OCI-LY1 (cell line): ENCODE results near the gene CYB5R4.

Experiments used
- H2AFZ ChIP-seq: fragments of 200-600 bp; sonication (generic), shearing (Covaris generic); 2 replicates; pipeline ENCODE4 v1.6.0; 2014; ENCODE audit warnings: antibody characterized with exemption, mild to moderate bottlenecking, low read length
- H3F3A ChIP-seq: fragments of 200-600 bp; sonication (generic), shearing (Covaris generic); 2 replicates; pipeline ENCODE4 v1.6.0; 2014; ENCODE audit warnings: mild to moderate bottlenecking, antibody characterized with exemption, low read length, moderate library complexity; ENCODE audit not compliant: insufficient read depth
- H3K27ac ChIP-seq: fragments of 200-600 bp; sonication (generic); 2 replicates; pipeline ENCODE4 v1.5.1; 2014; ENCODE audit warnings: low read length, mixed run types, mild to moderate bottlenecking, low read depth; ENCODE audit not compliant: poor library complexity, severe bottlenecking
- H3K27me3 ChIP-seq: fragments of 200-600 bp; sonication (generic); 2 replicates; pipeline ENCODE4 v1.6.0; 2014; ENCODE audit warnings: antibody characterized with exemption, mild to moderate bottlenecking, low read length, moderate library complexity; ENCODE audit not compliant: insufficient read depth
- H3K36me3 ChIP-seq: fragments of 200-600 bp; sonication (generic); 2 replicates; pipeline ENCODE4 v1.6.1; 2014; ENCODE audit warnings: mild to moderate bottlenecking, antibody characterized with exemption, low read length, moderate library complexity, mixed read lengths; ENCODE audit not compliant: insufficient read depth
- H3K4me1 ChIP-seq: fragments of 200-600 bp; sonication (generic); 2 replicates; pipeline ENCODE4 v1.5.1; 2014; ENCODE audit warnings: mild to moderate bottlenecking, low read length, moderate library complexity; ENCODE audit not compliant: insufficient read depth, severe bottlenecking
- H3K4me2 ChIP-seq: fragments of 200-600 bp; sonication (generic), shearing (Covaris generic); 2 replicates; pipeline ENCODE4 v1.6.1; 2014; ENCODE audit warnings: low read length
- H3K4me3 ChIP-seq: fragments of 200-600 bp; sonication (generic); 2 replicates; pipeline ENCODE4 v1.5.1; 2014; ENCODE audit warnings: low read length, low read depth, mild to moderate bottlenecking, mixed read lengths; ENCODE audit not compliant: poor library complexity, severe bottlenecking
- H3K79me2 ChIP-seq: fragments of 200-600 bp; shearing (Covaris generic); 2 replicates; pipeline ENCODE4 v1.6.1; 2016; ENCODE audit warnings: mixed run types, low read length, mixed read lengths; ENCODE audit not compliant: insufficient read depth
- H3K9ac ChIP-seq: fragments of 200-600 bp; sonication (generic), shearing (Covaris generic); 2 replicates; pipeline ENCODE4 v1.6.1; 2014; ENCODE audit warnings: mild to moderate bottlenecking, low read length, mixed read lengths
- H3K9me2 ChIP-seq: fragments of 200-600 bp; sonication (generic), shearing (Covaris generic); 2 replicates; pipeline ENCODE4 v1.6.1; 2014; ENCODE audit warnings: low read depth, mild to moderate bottlenecking, low read length, mixed read lengths
- H3K9me3 ChIP-seq: fragments of 200-600 bp; shearing (Covaris generic); 2 replicates; pipeline ENCODE4 v1.6.1; 2014; ENCODE audit warnings: low read length, mixed read lengths
- H4K20me1 ChIP-seq: fragments of 200-600 bp; sonication (generic), shearing (Covaris generic); 2 replicates; pipeline ENCODE4 v1.6.0; 2016; ENCODE audit warnings: mild to moderate bottlenecking, low read length; ENCODE audit not compliant: insufficient read depth
- EZH2 ChIP-seq: fragments of 200-600 bp; sonication (generic), shearing (Covaris generic); IDR thresholded peaks from 2 replicates; pipeline ENCODE4 v1.8.0; 2017; ENCODE audit warnings: borderline replicate concordance, mixed run types, mild to moderate bottlenecking, antibody characterized with exemption, low read length, moderate library complexity, mixed read lengths
- TF ChIP-seq, protein P1 (sequence below): fragments of 200-600 bp; sonication (generic), shearing (Covaris generic); IDR thresholded peaks from 2 replicates; pipeline ENCODE4 v1.5.1; 2017; ENCODE audit warnings: mild to moderate bottlenecking, antibody characterized with exemption, low read length, moderate library complexity, mixed read lengths

Gene CYB5R4

GRCh38 chr6:83958241-83958685 is 98.8 kb downstream of the CYB5R4 start:
- no peaks in the 10 kb centered on the region for H3K79me2 ChIP-seq
- no peaks in the 10 kb centered on the region for H3K9me2 ChIP-seq
- no peaks in the 10 kb centered on the region for H3F3A ChIP-seq
- no peak overlapping the region for H3K9ac ChIP-seq
- H3K4me3 ChIP-seq: no peak overlapping the region
- H4K20me1 ChIP-seq: no peaks in the 10 kb centered on the region
- peaks cover 26% of the 10 kb centered on the region for H3K36me3 ChIP-seq
- H3K27ac ChIP-seq: no peak overlapping the region
- H3K4me1 ChIP-seq: no peaks in the 10 kb centered on the region
- TF ChIP-seq EZH2: no peak
- TF ChIP-seq, protein P1, sequence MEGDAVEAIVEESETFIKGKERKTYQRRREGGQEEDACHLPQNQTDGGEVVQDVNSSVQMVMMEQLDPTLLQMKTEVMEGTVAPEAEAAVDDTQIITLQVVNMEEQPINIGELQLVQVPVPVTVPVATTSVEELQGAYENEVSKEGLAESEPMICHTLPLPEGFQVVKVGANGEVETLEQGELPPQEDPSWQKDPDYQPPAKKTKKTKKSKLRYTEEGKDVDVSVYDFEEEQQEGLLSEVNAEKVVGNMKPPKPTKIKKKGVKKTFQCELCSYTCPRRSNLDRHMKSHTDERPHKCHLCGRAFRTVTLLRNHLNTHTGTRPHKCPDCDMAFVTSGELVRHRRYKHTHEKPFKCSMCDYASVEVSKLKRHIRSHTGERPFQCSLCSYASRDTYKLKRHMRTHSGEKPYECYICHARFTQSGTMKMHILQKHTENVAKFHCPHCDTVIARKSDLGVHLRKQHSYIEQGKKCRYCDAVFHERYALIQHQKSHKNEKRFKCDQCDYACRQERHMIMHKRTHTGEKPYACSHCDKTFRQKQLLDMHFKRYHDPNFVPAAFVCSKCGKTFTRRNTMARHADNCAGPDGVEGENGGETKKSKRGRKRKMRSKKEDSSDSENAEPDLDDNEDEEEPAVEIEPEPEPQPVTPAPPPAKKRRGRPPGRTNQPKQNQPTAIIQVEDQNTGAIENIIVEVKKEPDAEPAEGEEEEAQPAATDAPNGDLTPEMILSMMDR: no peak
- H3K9me3 ChIP-seq: no peaks in the 10 kb centered on the region
- H2AFZ ChIP-seq: no peak overlapping the region
- no peaks in the 10 kb centered on the region for H3K27me3 ChIP-seq
- H3K4me2 ChIP-seq: no peak overlapping the region

DNA sequence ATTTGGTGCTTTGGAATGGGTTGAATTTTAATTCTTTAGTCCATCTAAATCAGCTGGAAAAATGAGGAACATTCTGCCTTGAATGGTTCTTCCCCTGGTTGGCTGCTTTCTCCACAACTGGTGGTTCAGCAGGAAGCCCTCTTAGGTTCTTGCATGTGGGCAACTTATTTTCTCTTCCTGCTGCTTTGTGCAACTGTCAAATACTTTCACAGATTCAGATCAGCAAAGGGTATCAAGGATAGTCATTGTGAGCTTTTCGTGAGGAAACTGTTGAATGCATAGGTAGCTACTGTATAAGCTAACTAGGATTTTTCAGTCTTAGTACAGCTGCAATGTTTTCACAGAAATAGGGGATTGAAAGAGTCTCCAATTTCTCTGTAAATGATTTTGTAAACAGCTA is 101.2 kb downstream of the CYB5R4 start:
- H3K4me2 ChIP-seq: no peak overlapping the region

GRCh38 chr6:83962582-83962981 is 103.1 kb downstream of the CYB5R4 start:
- H3K27me3 ChIP-seq: no peaks in the 10 kb centered on the region
- no peak overlapping the region for H2AFZ ChIP-seq
- H3K4me1 ChIP-seq: no peaks in the 10 kb centered on the region
- no peak for TF ChIP-seq EZH2
- TF ChIP-seq, protein P1: no peak
- H3K9me3 ChIP-seq: 0 out of 2 replicates have a peak, but pooled peaks cover 2% of the 10 kb centered on the region
- H4K20me1 ChIP-seq: no peaks in the 10 kb centered on the region
- no peak overlapping the region for H3K4me2 ChIP-seq
- H3K4me3 ChIP-seq: no peak overlapping the region
- no peak overlapping the region for H3K9ac ChIP-seq
- no peaks in the 10 kb centered on the region for H3K9me2 ChIP-seq
- no peak overlapping the region for H3K27ac ChIP-seq
- H3K36me3 ChIP-seq: peaks cover 18% of the 10 kb centered on the region
- H3F3A ChIP-seq: no peaks in the 10 kb centered on the region
- no peaks in the 10 kb centered on the region for H3K79me2 ChIP-seq

More for the DNA sequence above, 101.2 kb downstream of the CYB5R4 start:
- H3K27me3 ChIP-seq: no peaks in the 10 kb centered on the region
- no peaks in the 10 kb centered on the region for H3K9me2 ChIP-seq
- H3K9ac ChIP-seq: no peak overlapping the region
- no peaks in the 10 kb centered on the region for H4K20me1 ChIP-seq
- no peaks in the 10 kb centered on the region for H3K9me3 ChIP-seq
- H3F3A ChIP-seq: no peaks in the 10 kb centered on the region
- H3K4me1 ChIP-seq: no peaks in the 10 kb centered on the region
- no peak overlapping the region for H3K27ac ChIP-seq
- peaks cover 26% of the 10 kb centered on the region for H3K36me3 ChIP-seq
- no peak overlapping the region for H2AFZ ChIP-seq
- H3K79me2 ChIP-seq: no peaks in the 10 kb centered on the region
- TF ChIP-seq, protein P1: no peak
- TF ChIP-seq EZH2: no peak
- no peak overlapping the region for H3K4me3 ChIP-seq
